ENCODE data around the gene DHRS4.
"Not testable (repeated sequence)": the region's sequence is repeated elsewhere in the genome, so short reads cannot be mapped to it uniquely, and the experiment has no call there.

DNA sequence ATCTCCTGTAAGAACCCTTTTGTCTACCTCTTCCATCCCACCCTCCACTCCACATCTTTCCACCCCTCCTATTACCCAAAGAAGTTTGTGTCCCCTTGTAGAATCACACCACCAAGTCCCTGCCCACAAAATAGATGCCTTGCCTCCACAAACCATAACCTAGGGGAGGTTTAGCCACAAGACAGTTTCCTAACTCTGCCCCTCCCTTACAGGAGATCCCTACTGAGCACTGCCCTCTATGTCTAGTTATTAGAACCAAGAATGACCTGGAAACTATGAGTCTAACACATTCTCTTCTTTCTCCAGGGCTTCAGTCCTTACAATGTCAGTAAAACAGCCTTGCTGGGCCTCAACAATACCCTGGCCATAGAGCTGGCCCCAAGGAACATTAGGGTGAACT, 47.5 kb downstream of the DHRS4 start:
- not testable (repeated sequence) for TF ChIP-seq GABPB1 (CRISPR knock-in tag; IDR thresholded peaks at IDR 0.05); TCF7 (IDR thresholded peaks at IDR 0.05; ENCODE audit: borderline replicate concordance); SETDB1 (IDR thresholded peaks at IDR 0.05; ENCODE audit: low read length); STAG1 (CRISPR knock-in tag; IDR thresholded peaks at IDR 0.05; ENCODE audit: borderline replicate concordance)
- TF ChIP-seq, protein P1, sequence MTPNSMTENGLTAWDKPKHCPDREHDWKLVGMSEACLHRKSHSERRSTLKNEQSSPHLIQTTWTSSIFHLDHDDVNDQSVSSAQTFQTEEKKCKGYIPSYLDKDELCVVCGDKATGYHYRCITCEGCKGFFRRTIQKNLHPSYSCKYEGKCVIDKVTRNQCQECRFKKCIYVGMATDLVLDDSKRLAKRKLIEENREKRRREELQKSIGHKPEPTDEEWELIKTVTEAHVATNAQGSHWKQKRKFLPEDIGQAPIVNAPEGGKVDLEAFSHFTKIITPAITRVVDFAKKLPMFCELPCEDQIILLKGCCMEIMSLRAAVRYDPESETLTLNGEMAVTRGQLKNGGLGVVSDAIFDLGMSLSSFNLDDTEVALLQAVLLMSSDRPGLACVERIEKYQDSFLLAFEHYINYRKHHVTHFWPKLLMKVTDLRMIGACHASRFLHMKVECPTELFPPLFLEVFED (CRISPR knock-in tag; conservative IDR thresholded peaks at IDR 0.05): not testable (repeated sequence)
- TF ChIP-seq, protein P2, sequence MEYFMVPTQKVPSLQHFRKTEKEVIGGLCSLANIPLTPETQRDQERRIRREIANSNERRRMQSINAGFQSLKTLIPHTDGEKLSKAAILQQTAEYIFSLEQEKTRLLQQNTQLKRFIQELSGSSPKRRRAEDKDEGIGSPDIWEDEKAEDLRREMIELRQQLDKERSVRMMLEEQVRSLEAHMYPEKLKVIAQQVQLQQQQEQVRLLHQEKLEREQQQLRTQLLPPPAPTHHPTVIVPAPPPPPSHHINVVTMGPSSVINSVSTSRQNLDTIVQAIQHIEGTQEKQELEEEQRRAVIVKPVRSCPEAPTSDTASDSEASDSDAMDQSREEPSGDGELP (CRISPR knock-in tag; IDR thresholded peaks at IDR 0.05; ENCODE audit: borderline replicate concordance): not testable (repeated sequence)
